GM12891 (cell line): ENCODE results near the gene IGFN1.

ENCODE experiments used
- PAX5 ChIP-seq: IDR thresholded peaks from 2 replicates; pipeline ENCODE4 v1.6.1; 2011; ENCODE audit warnings: low read length, moderate library complexity, mild to moderate bottlenecking; ENCODE audit not compliant: insufficient read depth, severe bottlenecking
- POLR2A ChIP-seq: IDR thresholded peaks from 2 replicates; pipeline ENCODE4 v1.6.1; 2011; ENCODE audit warnings: low read depth, low read length, control low read depth
- TAF1 ChIP-seq: IDR thresholded peaks from 2 replicates; pipeline ENCODE4 v1.6.1; 2011; ENCODE audit warnings: low read depth, low read length, control low read depth

- TF ChIP-seq POLR2A (no peak), PAX5 (no peak), TAF1 (no peak)
Observed at GRCh38 chr1:201265756-201266155, 75.1 kb downstream of the IGFN1 start.
